Glutamatergic neuron (in vitro differentiated cells): ENCODE data around the gene SLC1A7. TPM values are rescaled to one million over a fixed set of nuclear protein-coding genes. Genes with fewer than 3 reads are reported as not detected.

Experiments used
- DNase-seq: peaks from one replicate; pipeline ENCODE4 v3.0.0; 2022
- H3K27ac Mint-ChIP-seq: one replicate; pipeline ENCODE4 v1.8.0; 2020; ENCODE audit warnings: mild to moderate bottlenecking, mixed read lengths, inconsistent platforms; ENCODE audit not compliant: unreplicated experiment
- H3K27me3 Mint-ChIP-seq: one replicate; pipeline ENCODE4 v1.8.0; 2020; ENCODE audit warnings: mild to moderate bottlenecking, moderate library complexity, mixed read lengths, inconsistent platforms; ENCODE audit not compliant: unreplicated experiment
- H3K36me3 Mint-ChIP-seq: one replicate; pipeline ENCODE4 v1.8.0; 2020; ENCODE audit warnings: mild to moderate bottlenecking, mixed read lengths, inconsistent platforms; ENCODE audit not compliant: unreplicated experiment
- H3K4me1 Mint-ChIP-seq: one replicate; pipeline ENCODE4 v1.8.0; 2020; ENCODE audit warnings: mild to moderate bottlenecking, low read depth, mixed read lengths, inconsistent platforms; ENCODE audit not compliant: unreplicated experiment
- H3K4me3 Mint-ChIP-seq: one replicate; pipeline ENCODE4 v1.8.0; 2020; ENCODE audit warnings: mild to moderate bottlenecking, mixed read lengths, inconsistent platforms; ENCODE audit not compliant: unreplicated experiment
- H3K9me3 Mint-ChIP-seq: one replicate; pipeline ENCODE4 v1.8.0; 2020; ENCODE audit warnings: mild to moderate bottlenecking, moderate library complexity, mixed read lengths, inconsistent platforms; ENCODE audit not compliant: unreplicated experiment
- total RNA-seq: library from RNA; stranded (reverse); fragmentation: NEBNext Ultra II Directional; extraction: Animal tissue kit (Norgen Biotek cat#: 25700); gene quantifications from one replicate; pipeline ENCODE4 v1.2.1, GENCODE V29; 2021; ENCODE audit not compliant: unreplicated experiment
- TF ChIP-seq, protein P1 (sequence below): fragments of 200-600 bp; sonication (generic); IDR thresholded peaks from one replicate; pipeline ENCODE4 v1.5.0; 2021; ENCODE audit not compliant: partially characterized antibody, unreplicated experiment

Gene SLC1A7
- total RNA-seq, 1 donor from 2014 or later = not detected

DNA sequence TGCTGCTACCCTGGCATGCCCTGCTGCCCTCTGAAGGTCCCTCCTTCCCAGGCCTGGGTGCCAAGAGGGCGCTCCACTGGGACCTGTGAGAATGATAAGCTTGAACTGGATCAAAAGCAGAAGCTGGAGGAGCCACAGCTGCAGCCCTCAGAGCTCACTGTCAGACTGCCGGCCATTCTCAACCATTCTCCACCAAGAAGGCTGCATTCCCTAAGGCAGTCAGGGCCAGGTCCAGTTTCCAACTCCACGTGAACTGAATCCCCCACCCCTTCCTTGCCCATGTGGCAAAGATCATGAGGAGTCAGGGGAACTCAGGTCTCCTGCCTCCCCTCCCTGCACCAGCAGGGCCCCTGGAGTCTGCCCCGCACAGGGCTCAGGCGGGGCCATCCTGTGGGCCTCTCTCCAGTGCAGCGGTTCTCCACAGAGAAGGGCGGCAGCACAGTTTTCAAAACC lies 19.5 kb downstream of the SLC1A7 start:
- H3K4me1 Mint-ChIP-seq = peaks cover 29% of the 10 kb centered on the region
- no peak for DNase-seq
- peaks cover 9% of the 10 kb centered on the region for H3K9me3 Mint-ChIP-seq
- no peak overlapping the region for H3K4me3 Mint-ChIP-seq
- no peaks in the 10 kb centered on the region for H3K36me3 Mint-ChIP-seq
- TF ChIP-seq, protein P1, sequence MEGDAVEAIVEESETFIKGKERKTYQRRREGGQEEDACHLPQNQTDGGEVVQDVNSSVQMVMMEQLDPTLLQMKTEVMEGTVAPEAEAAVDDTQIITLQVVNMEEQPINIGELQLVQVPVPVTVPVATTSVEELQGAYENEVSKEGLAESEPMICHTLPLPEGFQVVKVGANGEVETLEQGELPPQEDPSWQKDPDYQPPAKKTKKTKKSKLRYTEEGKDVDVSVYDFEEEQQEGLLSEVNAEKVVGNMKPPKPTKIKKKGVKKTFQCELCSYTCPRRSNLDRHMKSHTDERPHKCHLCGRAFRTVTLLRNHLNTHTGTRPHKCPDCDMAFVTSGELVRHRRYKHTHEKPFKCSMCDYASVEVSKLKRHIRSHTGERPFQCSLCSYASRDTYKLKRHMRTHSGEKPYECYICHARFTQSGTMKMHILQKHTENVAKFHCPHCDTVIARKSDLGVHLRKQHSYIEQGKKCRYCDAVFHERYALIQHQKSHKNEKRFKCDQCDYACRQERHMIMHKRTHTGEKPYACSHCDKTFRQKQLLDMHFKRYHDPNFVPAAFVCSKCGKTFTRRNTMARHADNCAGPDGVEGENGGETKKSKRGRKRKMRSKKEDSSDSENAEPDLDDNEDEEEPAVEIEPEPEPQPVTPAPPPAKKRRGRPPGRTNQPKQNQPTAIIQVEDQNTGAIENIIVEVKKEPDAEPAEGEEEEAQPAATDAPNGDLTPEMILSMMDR = no peak
- no peak overlapping the region for H3K27ac Mint-ChIP-seq
- H3K27me3 Mint-ChIP-seq = peaks cover 4% of the 10 kb centered on the region

DNA sequence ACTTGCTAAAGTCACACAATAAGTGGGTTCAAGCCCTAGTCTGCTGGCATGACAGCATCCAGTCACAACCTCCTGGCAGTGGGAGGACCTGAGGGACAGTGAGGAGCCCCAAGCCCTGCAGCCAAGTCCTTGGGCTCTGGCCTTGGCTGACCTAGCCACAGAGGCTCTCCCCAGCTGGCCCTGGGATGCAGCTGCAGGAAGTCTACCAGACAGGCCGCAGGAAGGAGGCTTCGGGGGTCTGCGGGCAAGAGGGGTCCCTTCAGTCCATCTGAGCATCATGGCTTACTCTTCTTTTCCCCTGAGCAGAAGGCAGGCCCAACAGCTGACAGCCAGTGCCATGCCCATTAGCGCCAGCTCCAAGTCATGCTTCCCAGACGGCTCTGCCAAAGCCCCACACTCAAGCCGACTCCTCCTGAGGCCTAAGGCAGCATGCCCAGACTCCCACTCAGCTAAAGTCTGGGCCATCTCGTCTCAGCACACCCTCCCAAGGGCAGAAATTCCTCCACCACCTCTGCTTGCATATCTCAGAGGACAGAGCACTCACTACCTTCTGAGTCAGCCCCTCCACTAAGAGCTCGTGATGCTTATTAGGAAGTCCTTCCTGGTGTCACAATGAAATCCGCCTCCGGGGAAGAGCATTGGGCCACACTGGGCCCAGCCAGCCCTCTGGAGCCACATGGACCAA lies 20.1 kb downstream of the SLC1A7 start:
- TF ChIP-seq, protein P1 = no peak
- H3K27me3 Mint-ChIP-seq = peaks cover 4% of the 10 kb centered on the region
- H3K27ac Mint-ChIP-seq = peak overlapping the region; percentile 64
- DNase-seq = no peak
- H3K4me1 Mint-ChIP-seq = peaks cover 29% of the 10 kb centered on the region
- peaks cover 9% of the 10 kb centered on the region for H3K9me3 Mint-ChIP-seq
- no peak overlapping the region for H3K4me3 Mint-ChIP-seq
- no peaks in the 10 kb centered on the region for H3K36me3 Mint-ChIP-seq

DNA sequence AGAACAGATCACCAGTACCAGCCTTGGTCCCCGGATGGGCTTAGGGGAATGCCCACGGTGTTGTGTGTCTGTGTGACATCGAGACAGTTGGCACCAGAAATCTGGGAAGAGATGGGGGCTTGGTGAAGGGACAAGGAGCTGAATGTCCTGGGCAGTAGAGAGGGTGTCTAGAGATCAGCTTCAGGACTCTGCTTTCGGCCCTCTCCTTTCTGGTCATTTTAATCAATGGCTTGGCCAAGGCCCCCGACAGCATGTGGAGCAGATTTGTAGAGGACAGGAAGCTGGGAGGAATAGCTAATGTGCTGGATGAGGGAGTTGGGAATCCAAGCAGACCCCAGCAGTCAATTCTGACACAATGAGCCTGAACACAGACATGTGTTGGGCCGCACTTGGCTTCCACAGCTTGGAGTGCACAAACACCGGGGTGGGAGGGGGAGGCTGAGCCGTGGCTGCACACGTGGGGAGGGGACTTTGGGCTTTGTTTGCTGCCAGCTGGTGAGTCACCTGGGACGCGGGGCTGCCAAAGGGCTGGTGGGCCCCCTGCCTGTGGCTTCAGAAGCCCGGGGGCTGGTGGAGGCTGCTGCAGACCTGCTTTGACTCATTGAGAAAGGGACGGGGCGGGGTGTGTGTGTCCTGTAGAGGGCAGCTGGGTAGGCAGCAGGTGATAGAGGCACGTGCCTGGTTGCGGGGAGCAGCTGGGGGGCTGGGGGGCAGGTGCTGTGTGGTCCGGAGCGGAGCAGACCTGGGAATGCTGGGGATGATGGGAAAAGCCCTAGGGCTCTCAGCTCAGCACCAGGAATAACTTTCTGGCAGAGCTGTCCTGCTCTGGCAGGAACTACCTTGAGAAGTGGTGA lies 20.9 kb downstream of the SLC1A7 start:
- Mint-ChIP-seq H3K9me3 (peaks cover 10% of the 10 kb centered on the region), H3K4me1 (peaks cover 31% of the 10 kb centered on the region), H3K27ac (peak overlapping the region; percentile 64), H3K36me3 (no peaks in the 10 kb centered on the region), H3K27me3 (peaks cover 1% of the 10 kb centered on the region), H3K4me3 (peak overlapping the region; percentile 21)
- TF ChIP-seq, protein P1 = no peak
- peak; percentile 63 for DNase-seq

DNA sequence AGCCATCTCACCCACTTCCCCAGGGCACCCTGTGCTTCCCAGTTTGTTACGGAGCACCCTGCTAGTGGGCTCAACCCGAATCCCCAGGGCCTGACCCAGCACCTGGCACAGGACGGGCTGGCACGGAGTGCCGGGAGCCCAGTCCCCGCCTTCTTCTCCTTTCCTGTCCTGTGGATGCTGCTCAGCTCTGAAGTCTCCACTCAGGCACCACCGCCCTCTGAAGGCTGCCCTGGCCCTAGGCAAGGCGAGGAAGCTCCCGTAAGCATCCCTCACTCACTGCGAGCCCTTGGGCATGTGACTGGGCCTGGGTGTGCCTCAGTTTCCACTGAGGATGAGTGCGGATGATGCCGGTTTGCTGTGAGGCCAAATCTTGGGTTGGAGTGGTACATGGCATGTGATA lies 21.8 kb downstream of the SLC1A7 start:
- Mint-ChIP-seq H3K27me3 (peaks cover 1% of the 10 kb centered on the region), H3K4me1 (peaks cover 30% of the 10 kb centered on the region), H3K4me3 (peak overlapping the region; percentile 21), H3K36me3 (no peaks in the 10 kb centered on the region), H3K27ac (peak overlapping the region; percentile 64), H3K9me3 (peaks cover 10% of the 10 kb centered on the region)
- no peak for DNase-seq
- TF ChIP-seq, protein P1 = no peak

DNA sequence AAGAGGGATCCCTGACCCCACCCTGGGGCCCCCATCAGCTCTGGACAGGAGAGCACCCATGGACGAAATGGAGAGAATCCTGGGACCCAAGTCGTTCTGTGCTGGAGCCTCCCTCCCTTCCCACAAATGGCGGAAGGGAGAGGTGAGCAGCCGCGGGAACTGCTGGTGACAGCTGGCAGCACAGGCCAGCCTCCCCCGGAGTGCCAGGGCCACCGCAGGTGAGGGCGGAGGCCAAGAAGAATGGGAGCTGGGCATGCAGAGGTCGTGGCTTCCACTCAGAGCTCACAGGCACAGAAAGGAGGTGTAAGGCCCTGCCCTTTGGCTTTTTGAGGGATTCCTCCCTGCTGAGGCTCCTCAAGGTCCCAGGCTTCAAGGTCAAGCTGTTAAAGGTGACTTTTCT lies 24.6 kb downstream of the SLC1A7 start:
- no peak overlapping the region for H3K27ac Mint-ChIP-seq
- TF ChIP-seq, protein P1 = no peak
- DNase-seq = no peak
- H3K4me3 Mint-ChIP-seq = no peak overlapping the region
- H3K9me3 Mint-ChIP-seq = peaks cover 9% of the 10 kb centered on the region
- no peaks in the 10 kb centered on the region for H3K36me3 Mint-ChIP-seq
- no peaks in the 10 kb centered on the region for H3K27me3 Mint-ChIP-seq
- peaks cover 30% of the 10 kb centered on the region for H3K4me1 Mint-ChIP-seq
